Panc1 (cell line): Measurements from ENCODE around the gene DRD4. TPM values are rescaled to one million over a fixed set of nuclear protein-coding genes. Genes with fewer than 3 reads are reported as not detected.

Experiments used
- ATAC-seq: fragments of 200-7000 bp; cut with Tn5 transposase; 2 replicates; pipeline ENCODE4 v1.9.1; 2020; ENCODE audit warnings: mild to moderate bottlenecking, moderate library complexity
- BruUV-seq: library from RNA; stranded (reverse); fragments of 400-500 nt; replicated peaks from 2 replicates; lab custom pipeline; 2021; lab: Mats Ljungman, UMichigan
- CTCF ChIA-PET: fragments of 300-600 bp; sonication (Branson Sonifier 250); formaldehyde crosslinking; loops from one replicate; lab custom pipeline; 2022; ENCODE audit warnings: antibody characterized with exemption; lab: Charles Lee
- POLR2A ChIA-PET: fragments of 300-600 bp; sonication (Branson Sonifier 250); formaldehyde crosslinking; loops from one replicate; lab custom pipeline; 2022; ENCODE audit warnings: antibody characterized with exemption; lab: Charles Lee
- DNase-seq: peaks from one replicate; pipeline ENCODE4 v3.0.0-alpha.2; 2010; ENCODE audit warnings: low read depth, low spot score
- H3K27ac ChIP-seq: 2 replicates; pipeline ENCODE4 v1.5.1; 2011; ENCODE audit warnings: mild to moderate bottlenecking, low read length, inconsistent platforms
- H3K27me3 ChIP-seq: fragments of 200-500 bp; sonication (Bioruptor generic); 2 replicates; pipeline ENCODE4 v1.6.0; 2014; ENCODE audit warnings: low read length, inconsistent platforms; ENCODE audit not compliant: control insufficient read depth, insufficient read depth
- H3K36me3 ChIP-seq: fragments of 200-500 bp; sonication (Bioruptor generic); 2 replicates; pipeline ENCODE4 v1.5.1; 2014; ENCODE audit warnings: inconsistent platforms, mild to moderate bottlenecking, low read length, moderate library complexity; ENCODE audit not compliant: control insufficient read depth, insufficient read depth
- H3K4me1 ChIP-seq: 2 replicates; pipeline ENCODE4 v1.5.1; 2011; ENCODE audit warnings: inconsistent platforms, mild to moderate bottlenecking, low read length, moderate library complexity; ENCODE audit not compliant: control insufficient read depth, insufficient read depth
- H3K4me3 ChIP-seq, 2 experiments: 2 replicates each; pipeline ENCODE4 v1.5.1; 2011 to 2012; ENCODE audit warnings: low read depth in 2 of 2, low read length in 2 of 2, mild to moderate bottlenecking in 2 of 2, inconsistent platforms in 1 of 2, moderate library complexity in 1 of 2
- H3K9me3 ChIP-seq: fragments of 200-500 bp; sonication (Bioruptor generic); 2 replicates; pipeline ENCODE4 v1.5.1; 2014; ENCODE audit warnings: low read depth, mild to moderate bottlenecking, inconsistent platforms, low read length, moderate library complexity; ENCODE audit not compliant: control insufficient read depth, insufficient read depth
- POLR2AphosphoS5 ChIP-seq: IDR thresholded peaks from 2 replicates; pipeline ENCODE4 v1.6.1; 2012; ENCODE audit warnings: mild to moderate bottlenecking, low read depth, low read length, moderate library complexity
- SIN3A ChIP-seq: IDR thresholded peaks from 2 replicates; pipeline ENCODE4 v1.6.1; 2012; ENCODE audit warnings: low read depth, mild to moderate bottlenecking, low read length, moderate library complexity, borderline replicate concordance; ENCODE audit not compliant: insufficient read depth
- TCF7L2 ChIP-seq: IDR thresholded peaks from 2 replicates; pipeline ENCODE4 v1.6.1; 2011; ENCODE audit warnings: mild to moderate bottlenecking, low read depth, low read length, inconsistent platforms
- in situ Hi-C: cut with HindIII; loops from 2 replicates; pipeline ENCODE4 v1.10.0; 2016; ENCODE audit warnings: low sequenced_read_pairs, low pct_unique_long_range_greater_than_20kb
- intact Hi-C: fragments of 100-400 bp; cut with micrococcal nuclease; formaldehyde crosslinking; loops from one replicate; pipeline ENCODE4 v1.10.0; 2022; ENCODE audit not compliant: unreplicated experiment
- total RNA-seq: library from RNA; stranded (reverse); gene quantifications from one replicate; pipeline ENCODE4 v1.2.1, GENCODE V29; 2021; ENCODE audit not compliant: unreplicated experiment
- TF ChIP-seq, protein P1 (sequence below): fragments of 450-650 bp; IDR thresholded peaks from 2 replicates; pipeline ENCODE4 v1.5.1; 2017; ENCODE audit warnings: mild to moderate bottlenecking
- TF ChIP-seq, protein P2 (sequence below), 2 experiments: IDR thresholded peaks; 2 replicates each; pipeline ENCODE4 v1.6.1; 2011 to 2012; ENCODE audit warnings: low read depth in 2 of 2, control low read depth in 1 of 2, low read length in 1 of 2, mild to moderate bottlenecking in 1 of 2, moderate library complexity in 1 of 2; ENCODE audit not compliant: insufficient read depth in 1 of 2

Gene DRD4
- total RNA-seq, 1 experiment from 2014 or later: 0.95 TPM

DNA sequence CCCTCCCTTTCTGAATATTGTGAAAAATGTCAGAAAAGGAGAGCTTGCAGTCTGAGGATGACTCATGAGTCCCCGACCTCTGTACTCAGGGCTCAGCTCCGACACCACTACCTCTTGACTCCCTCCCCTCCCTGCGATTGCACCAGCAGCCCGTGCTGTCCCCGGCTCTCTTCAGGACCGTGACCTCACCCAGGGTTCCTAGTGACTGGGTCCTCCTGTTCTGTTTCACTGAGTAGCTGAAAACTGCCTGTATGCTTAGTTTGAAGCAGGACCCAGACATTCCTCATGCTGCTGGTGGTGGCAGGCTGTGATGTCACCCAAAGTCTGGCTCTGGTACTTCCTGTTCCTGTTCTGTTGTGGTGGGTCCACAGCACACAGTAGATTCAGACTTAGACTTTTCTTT lies 49.1 kb upstream of the DRD4 start:
- no peak for ATAC-seq
- TSS peak; percentile 48 for BruUV-seq
- H3K36me3 ChIP-seq: peaks cover 12% of the 10 kb centered on the region

DNA sequence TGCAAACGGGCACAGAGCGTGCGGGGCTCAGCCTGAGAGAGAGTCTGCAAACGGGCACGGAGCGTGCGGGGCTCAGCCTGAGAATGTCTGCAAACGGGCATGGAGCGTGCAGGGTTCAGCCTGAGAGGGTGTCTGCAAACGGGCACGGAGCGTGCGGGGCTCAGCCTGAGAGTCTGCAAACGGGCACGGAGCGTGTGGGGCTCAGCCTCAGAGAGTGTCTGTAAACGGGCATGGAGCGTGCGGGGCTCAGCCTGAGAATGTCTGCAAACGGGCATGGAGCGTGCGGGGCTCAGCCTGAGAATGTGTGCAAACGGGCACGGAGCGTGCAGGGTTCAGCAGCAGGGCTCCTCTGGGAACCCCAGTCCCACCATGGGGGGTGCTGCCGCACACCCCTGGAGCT lies 47.3 kb upstream of the DRD4 start:
- POLR2A ChIA-PET: no interaction called here
- H3K27me3 ChIP-seq: no peaks in the 10 kb centered on the region

More for the DNA sequence above, 49.1 kb upstream of the DRD4 start:
- no peak overlapping the region for H3K27ac ChIP-seq
- CTCF ChIA-PET: no interaction called here
- no peaks in the 10 kb centered on the region for H3K4me1 ChIP-seq
- H3K27me3 ChIP-seq: no peaks in the 10 kb centered on the region
- in situ Hi-C loops: no loop called here
- POLR2A ChIA-PET: no interaction called here
- intact Hi-C loops: no loop called here
- H3K4me3 ChIP-seq: no peak overlapping the region
- no peaks in the 10 kb centered on the region for H3K9me3 ChIP-seq
- DNase-seq: no peak
- TF ChIP-seq SIN3A: no peak
- TF ChIP-seq, protein P1, sequence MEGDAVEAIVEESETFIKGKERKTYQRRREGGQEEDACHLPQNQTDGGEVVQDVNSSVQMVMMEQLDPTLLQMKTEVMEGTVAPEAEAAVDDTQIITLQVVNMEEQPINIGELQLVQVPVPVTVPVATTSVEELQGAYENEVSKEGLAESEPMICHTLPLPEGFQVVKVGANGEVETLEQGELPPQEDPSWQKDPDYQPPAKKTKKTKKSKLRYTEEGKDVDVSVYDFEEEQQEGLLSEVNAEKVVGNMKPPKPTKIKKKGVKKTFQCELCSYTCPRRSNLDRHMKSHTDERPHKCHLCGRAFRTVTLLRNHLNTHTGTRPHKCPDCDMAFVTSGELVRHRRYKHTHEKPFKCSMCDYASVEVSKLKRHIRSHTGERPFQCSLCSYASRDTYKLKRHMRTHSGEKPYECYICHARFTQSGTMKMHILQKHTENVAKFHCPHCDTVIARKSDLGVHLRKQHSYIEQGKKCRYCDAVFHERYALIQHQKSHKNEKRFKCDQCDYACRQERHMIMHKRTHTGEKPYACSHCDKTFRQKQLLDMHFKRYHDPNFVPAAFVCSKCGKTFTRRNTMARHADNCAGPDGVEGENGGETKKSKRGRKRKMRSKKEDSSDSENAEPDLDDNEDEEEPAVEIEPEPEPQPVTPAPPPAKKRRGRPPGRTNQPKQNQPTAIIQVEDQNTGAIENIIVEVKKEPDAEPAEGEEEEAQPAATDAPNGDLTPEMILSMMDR: no peak
- TF ChIP-seq, protein P2, sequence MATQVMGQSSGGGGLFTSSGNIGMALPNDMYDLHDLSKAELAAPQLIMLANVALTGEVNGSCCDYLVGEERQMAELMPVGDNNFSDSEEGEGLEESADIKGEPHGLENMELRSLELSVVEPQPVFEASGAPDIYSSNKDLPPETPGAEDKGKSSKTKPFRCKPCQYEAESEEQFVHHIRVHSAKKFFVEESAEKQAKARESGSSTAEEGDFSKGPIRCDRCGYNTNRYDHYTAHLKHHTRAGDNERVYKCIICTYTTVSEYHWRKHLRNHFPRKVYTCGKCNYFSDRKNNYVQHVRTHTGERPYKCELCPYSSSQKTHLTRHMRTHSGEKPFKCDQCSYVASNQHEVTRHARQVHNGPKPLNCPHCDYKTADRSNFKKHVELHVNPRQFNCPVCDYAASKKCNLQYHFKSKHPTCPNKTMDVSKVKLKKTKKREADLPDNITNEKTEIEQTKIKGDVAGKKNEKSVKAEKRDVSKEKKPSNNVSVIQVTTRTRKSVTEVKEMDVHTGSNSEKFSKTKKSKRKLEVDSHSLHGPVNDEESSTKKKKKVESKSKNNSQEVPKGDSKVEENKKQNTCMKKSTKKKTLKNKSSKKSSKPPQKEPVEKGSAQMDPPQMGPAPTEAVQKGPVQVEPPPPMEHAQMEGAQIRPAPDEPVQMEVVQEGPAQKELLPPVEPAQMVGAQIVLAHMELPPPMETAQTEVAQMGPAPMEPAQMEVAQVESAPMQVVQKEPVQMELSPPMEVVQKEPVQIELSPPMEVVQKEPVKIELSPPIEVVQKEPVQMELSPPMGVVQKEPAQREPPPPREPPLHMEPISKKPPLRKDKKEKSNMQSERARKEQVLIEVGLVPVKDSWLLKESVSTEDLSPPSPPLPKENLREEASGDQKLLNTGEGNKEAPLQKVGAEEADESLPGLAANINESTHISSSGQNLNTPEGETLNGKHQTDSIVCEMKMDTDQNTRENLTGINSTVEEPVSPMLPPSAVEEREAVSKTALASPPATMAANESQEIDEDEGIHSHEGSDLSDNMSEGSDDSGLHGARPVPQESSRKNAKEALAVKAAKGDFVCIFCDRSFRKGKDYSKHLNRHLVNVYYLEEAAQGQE (IDR thresholded peaks at IDR 0.05; ENCODE audit: insufficient read depth in 1 of 2, low read depth in 2 of 2, low read length in 1 of 2): no peak
- no peak for TF ChIP-seq POLR2AphosphoS5
- no peak for TF ChIP-seq TCF7L2

More for the DNA sequence above, 47.3 kb upstream of the DRD4 start:
- no peaks in the 10 kb centered on the region for H3K9me3 ChIP-seq
- CTCF ChIA-PET: no interaction called here
- H3K4me1 ChIP-seq: no peaks in the 10 kb centered on the region
- TF ChIP-seq TCF7L2 (no peak), POLR2AphosphoS5 (no peak), SIN3A (no peak)
- TF ChIP-seq, protein P1: no peak
- TF ChIP-seq, protein P2 (IDR thresholded peaks at IDR 0.05; ENCODE audit: insufficient read depth in 1 of 2, low read depth in 2 of 2, low read length in 1 of 2): no peak
- no peak overlapping the region for H3K4me3 ChIP-seq
- intact Hi-C loops: no loop called here
- ATAC-seq (no peak), DNase-seq (no peak)
- peaks cover 15% of the 10 kb centered on the region for H3K36me3 ChIP-seq
- no TSS peak for BruUV-seq
- in situ Hi-C loops: no loop called here
- no peak overlapping the region for H3K27ac ChIP-seq
